ENCODE results near the gene EPYC.

Gene EPYC

GRCh38 chr12:91004872-91005271 is at the start of gene EPYC:
EPYC (minus strand) TSS chr12:91004972; CDS start chr12:91002565, 2,407 bp downstream.
- no peak for DNase-seq (ENCODE audit: low read depth)

GRCh38 chr12:91053951-91054715 is 49.4 kb upstream of the EPYC start:
- DNase-seq (ENCODE audit: low read depth), result no peak

GRCh38 chr12:91052026-91052425 is 47.3 kb upstream of the EPYC start:
- no peak for DNase-seq (ENCODE audit: low read depth)

- no peak for DNase-seq (ENCODE audit: low read depth)
These were observed 39.8 kb upstream of the EPYC start for GRCh38 chr12:91044586-91044985.

GRCh38 chr12:91043408-91043807 is 38.6 kb upstream of the EPYC start:
- DNase-seq (ENCODE audit: low read depth), result no peak

GRCh38 chr12:91040096-91040755 is 35.5 kb upstream of the EPYC start:
- no peak for DNase-seq (ENCODE audit: low read depth)

GRCh38 chr12:91037276-91037675 is 32.5 kb upstream of the EPYC start:
- no peak for DNase-seq (ENCODE audit: low read depth)

GRCh38 chr12:91033251-91033650 is 28.5 kb upstream of the EPYC start:
- DNase-seq (ENCODE audit: low read depth), result no peak

GRCh38 chr12:91023326-91024004 is 18.7 kb upstream of the EPYC start:
- no peak for DNase-seq (ENCODE audit: low read depth)

GRCh38 chr12:91021076-91021475 is 16.3 kb upstream of the EPYC start:
- DNase-seq (ENCODE audit: low read depth), result no peak

- DNase-seq (ENCODE audit: low read depth), result no peak
These were observed 14.7 kb upstream of the EPYC start for GRCh38 chr12:91019455-91019854.

- no peak for DNase-seq (ENCODE audit: low read depth)
These were observed 12.9 kb upstream of the EPYC start for GRCh38 chr12:91017511-91018263.

- DNase-seq (ENCODE audit: low read depth), result no peak
These were observed 12.3 kb upstream of the EPYC start for GRCh38 chr12:91017043-91017442.

GRCh38 chr12:91009319-91009950 is 4.7 kb upstream of the EPYC start:
- DNase-seq (ENCODE audit: low read depth), result no peak

GRCh38 chr12:91007531-91008290 is 2.9 kb upstream of the EPYC start:
- no peak for DNase-seq (ENCODE audit: low read depth)

GRCh38 chr12:91003737-91004136 is 1.0 kb downstream of the EPYC start:
- no peak for DNase-seq (ENCODE audit: low read depth)

- DNase-seq (ENCODE audit: low read depth), result no peak
These were observed 3.5 kb downstream of the EPYC start for GRCh38 chr12:91001306-91001705.

- no peak for DNase-seq (ENCODE audit: low read depth)
These were observed 4.8 kb downstream of the EPYC start for GRCh38 chr12:90999966-91000365.

- DNase-seq (ENCODE audit: low read depth), result no peak
These were observed 5.2 kb downstream of the EPYC start for GRCh38 chr12:90999527-90999926.

GRCh38 chr12:90995010-90995409 is 9.8 kb downstream of the EPYC start:
- DNase-seq (ENCODE audit: low read depth), result no peak

GRCh38 chr12:90991952-90992465 is 12.8 kb downstream of the EPYC start:
- DNase-seq (ENCODE audit: low read depth), result no peak

Measured in activated T-cell treated with anti-CD3 and anti-CD28 coated beads for 48 hours (primary cell).